SHP77 treated with DMSO at 0.1 percent for 48 hours (cell line): ENCODE measurements around the gene PCBP3.

ENCODE experiments used
- DNase-seq: peaks from one replicate; lab custom pipeline; 2025; lab: John Stamatoyannopoulos, UW

Gene PCBP3

DNA sequence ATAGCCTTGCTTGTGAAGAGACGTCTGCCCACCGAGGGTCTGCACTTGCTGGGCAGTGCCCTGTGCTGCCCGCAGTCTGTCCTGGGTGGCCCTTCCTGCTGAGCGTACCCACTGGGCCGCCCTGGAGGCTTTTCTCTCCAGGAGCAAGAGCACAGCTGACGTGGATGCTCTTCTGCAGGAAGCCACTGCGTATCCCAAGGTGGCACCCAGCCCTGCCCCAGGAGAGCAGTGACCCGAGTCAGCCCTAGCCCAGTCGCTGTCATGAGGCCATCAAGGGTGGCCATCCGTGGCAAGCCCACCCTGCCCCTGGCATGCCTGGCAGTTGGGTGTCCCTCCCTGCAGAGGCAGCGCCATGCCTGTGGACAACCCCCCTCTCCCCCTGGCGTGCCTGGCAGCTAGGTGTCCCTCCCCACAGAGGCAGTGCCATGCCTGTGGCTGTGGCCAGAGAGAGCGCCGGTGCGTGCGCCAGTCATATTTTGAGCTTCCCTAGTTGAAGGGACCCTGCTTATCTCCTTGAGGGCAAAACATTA, 286.8 kb downstream of the PCBP3 start:
- DNase-seq, result no peak

- no peak for DNase-seq
Measured at GRCh38 chr21:45930792-45931191, 287.3 kb downstream of the PCBP3 start.

- no peak for DNase-seq
Measured at GRCh38 chr21:45931397-45931969, 288.0 kb downstream of the PCBP3 start.

DNA sequence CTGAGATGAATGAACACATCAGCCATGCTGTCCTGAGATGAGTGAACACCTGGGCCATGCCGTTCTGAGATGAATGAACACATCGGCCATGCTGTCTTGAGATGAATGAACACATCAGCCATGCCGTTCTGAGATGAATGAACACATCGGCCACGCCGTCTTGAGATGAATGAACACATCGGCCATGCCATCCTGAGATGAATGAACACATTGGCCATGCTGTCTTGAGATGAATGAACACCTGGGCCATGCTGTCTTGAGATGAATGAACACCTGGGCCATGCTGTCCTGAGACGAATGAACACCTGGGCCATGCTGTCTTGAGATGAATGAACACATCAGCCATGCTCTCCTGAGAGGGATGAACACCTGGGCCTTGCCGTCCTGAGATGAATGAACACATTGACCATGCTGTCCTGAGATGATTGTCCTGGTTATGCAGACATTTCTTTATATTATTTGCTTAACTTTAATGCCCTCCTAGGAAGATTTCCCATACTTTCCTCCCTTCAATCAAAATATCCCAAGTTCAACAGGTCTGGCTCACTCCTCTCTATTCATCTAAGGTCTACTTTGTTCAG, 289.5 kb downstream of the PCBP3 start:
- no peak for DNase-seq

DNA sequence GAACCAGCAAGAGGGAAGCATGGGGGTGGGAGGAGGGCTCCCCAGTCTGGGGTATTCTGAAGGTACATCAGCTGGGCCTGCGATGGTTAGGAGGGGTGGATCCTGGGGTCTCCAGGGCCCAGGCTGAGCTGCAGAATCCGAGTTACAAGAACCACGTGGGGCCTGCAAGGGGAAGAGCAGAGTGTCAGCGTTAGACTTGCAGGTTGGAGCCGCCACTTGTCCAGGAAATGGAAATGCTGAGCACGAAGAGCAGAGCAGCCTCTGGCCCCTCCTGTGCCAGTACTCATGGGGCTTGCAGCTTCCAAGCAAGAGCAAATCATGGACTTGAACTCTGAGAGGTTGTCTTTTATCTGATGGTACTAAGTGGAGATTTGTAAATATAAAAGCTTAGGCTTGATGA, 290.6 kb downstream of the PCBP3 start:
- DNase-seq, result no peak

DNA sequence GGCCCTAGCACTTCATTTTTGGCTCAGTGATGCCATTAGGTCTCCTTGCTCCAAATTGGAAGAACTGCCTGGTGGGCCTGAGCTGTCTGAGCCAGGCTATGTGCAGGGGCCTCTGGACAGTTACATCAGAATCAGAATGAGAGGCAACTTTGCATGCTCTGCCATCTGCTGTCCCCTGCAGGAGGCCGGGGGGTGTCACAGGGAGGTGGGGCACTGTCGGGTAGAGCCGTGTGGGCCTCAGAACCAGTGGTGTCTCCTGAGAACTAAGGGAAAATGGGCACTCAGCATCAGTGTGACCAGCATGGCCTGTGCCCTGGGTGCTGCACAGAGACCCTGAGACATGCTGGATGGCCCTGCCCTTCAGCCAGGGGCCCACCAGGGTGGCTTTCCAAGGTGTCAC, 291.0 kb downstream of the PCBP3 start:
- no peak for DNase-seq

DNA sequence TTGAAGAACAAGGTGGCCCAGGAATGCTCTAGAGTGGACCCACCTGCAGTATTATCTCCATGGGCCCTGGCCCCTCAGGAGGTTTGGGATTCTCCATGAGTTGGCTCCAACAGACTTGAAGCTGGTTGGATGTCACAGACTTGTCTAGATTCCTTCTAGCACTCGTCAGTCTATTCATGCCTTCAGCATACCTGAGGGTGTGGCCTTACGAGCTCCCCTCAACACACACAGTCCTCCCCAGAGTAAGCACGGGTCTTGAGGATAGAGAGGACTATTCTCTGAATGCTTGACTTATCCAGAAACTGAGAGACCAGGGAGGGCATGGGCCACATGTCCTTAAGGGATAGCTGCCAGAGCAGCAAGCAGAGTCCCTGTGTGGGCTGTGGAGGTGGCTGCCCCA, 292.1 kb downstream of the PCBP3 start:
- no peak for DNase-seq

DNA sequence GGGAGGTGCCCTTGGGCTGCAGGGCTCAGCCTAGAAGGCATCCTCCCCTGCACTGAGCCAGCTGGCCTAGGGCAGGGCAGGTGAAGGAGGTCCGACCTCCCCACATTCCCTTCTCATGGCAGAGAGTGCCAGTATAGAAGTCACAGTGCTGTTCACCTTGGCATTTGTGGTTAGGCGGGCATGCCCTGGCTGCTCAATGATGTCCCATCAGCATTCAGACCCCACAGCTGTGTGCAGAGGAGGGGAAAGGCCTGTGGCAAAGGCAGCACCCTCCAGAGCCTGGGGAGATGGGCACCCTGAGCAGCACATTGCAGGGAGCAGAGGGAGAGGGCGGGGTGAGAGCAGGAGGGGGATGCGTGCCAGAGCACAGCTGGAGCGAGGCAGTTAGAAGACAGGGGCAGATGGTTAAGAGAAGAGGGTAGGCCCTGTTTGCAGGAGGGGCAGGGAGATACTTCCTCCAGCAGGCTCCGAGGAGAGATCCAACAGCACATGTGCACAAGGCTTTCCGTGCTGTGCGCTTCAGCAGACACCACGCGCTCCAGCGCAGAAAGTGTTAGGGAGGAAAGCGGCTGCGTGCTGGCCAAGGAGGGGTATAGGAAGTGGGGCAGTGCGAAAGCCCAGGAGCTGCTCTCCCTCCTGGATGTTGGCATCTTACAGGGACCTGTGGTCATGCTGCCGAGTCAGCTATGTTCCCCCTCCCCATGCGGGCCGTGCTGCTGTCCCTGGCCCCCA, 294.4 kb downstream of the PCBP3 start:
- DNase-seq, result no peak

GRCh38 chr21:45938453-45938755, 294.9 kb downstream of the PCBP3 start:
- no peak for DNase-seq

- DNase-seq, result no peak
Measured at GRCh38 chr21:45938811-45939520, 295.4 kb downstream of the PCBP3 start.

DNA sequence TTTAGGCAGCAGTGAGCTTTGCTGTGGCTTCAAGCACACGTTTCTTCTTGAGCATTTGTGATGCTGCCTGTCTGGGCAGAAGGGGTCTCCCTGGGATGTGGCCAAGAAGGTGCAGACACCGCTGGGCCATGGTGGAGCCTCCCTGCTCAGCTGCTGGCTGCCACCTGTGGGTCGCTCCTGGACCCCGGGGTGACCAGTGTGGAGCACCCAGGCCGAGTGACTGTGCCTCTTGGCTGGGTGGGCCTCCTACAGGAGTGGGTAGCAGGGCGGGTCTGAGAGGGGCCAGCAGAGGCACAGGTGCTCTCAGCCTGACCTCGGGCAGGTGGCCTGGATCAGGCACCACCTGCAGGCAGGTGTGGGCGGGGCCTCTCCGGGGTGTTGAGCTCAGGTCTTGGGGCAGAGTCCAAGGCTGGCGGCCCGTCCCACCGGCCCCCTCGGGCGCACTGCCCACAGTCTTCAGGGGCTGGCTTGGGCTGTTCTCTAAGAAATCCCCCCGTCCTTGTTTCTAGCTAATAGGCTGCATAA, 296.1 kb downstream of the PCBP3 start:
- no peak for DNase-seq

GRCh38 chr21:45940091-45940490, 296.6 kb downstream of the PCBP3 start:
- DNase-seq, result no peak

- DNase-seq, result no peak
Measured at GRCh38 chr21:45940621-45941337, 297.3 kb downstream of the PCBP3 start.

- no peak for DNase-seq
Measured at GRCh38 chr21:45941338-45941710, 297.8 kb downstream of the PCBP3 start.

- DNase-seq, result no peak
Measured at GRCh38 chr21:45941717-45942546, 298.4 kb downstream of the PCBP3 start.

DNA sequence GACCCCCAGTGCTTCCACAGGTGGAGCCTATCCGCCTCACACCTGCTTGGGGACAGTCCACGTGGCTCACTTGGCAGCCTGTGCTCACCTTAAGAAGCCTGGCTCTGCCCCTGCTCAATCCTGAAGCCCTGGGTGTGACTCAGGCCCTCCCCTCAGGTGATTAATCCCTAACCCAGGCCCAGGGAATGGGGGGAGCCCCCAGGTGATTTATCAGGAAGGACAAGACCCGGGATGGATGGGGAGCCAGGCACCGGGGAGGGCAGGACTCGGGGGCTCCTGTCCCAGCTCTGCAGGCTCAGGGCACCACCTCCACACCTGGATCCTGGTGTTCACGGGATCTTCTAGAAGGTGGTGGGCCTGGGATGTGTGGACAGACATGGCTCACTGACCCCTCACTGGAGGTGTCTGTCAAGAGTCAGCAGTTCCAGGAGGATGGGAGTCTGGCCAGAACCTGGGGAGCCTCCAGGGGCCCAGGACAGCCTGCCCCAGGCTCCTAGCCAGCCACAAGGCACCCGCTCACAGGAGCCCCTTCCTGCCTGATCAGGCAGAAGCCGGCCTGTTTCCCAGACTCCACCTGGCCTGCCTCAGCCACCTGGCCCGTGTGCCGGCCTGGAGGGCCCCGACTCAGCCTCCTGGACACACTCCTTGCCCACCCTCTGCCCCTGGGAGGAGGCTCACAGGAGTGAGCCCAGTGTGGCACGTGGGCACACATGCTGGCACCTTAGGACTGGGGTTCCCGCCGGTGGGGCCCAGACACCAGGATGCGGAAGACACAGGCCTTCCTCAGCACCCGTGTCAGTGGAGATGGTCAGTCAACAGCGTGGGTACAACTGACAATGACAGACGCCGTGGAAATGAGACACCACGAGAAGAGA, 299.5 kb downstream of the PCBP3 start:
- no peak for DNase-seq

DNA sequence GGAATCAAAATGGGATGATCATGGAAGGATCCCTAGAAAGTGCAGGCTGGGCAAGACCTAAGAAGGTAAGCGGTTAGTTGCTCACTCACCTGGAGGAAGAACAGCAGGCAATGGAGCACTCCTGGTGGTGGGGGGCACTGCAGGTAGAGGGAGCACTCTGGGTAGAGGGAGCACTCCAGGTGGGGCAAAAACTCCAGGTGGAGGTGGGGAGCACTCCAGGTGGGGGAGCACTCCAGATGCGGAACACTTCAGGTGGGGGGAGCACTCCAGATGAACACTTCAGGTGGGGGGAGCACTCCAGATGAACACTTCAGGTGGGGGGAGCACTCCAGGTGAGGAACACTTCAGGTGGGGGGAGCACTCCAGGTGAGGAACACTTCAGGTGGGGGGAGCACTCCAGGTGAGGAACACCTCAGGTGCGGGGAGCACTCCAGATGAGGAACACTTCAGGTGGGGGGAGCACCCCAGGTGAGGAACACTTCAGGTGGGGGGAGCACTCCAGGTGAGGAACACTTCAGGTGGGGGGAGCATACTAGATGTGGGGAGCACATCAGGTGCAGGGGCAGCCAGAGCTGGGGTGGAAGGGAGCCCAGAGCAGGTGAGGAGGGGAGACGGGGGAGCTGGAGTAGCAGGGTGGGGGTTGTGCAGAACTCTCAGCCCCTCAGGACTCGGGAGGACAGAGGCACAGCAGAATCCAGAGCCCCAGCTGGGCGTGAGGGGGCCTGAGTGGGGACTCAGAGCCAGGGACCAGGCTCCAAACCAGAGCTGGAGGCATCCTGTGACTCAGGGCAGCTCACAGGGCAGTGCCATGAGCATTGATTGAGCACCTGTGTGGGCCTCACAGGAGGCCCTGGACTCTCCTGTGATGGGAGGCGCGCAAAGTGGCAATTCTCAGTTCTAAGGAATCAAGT, 300.4 kb downstream of the PCBP3 start:
- no peak for DNase-seq

GRCh38 chr21:45944601-45945000, 301.1 kb downstream of the PCBP3 start:
- no peak for DNase-seq
